H1 (cell line): Measurements from ENCODE around the gene CERS1. TPM values are rescaled to one million over a fixed set of nuclear protein-coding genes. Genes with fewer than 3 reads are reported as not detected.

Experiments
- CTCF ChIA-PET: fragments of 300-600 bp; sonication (Branson Sonifier 250); formaldehyde crosslinking; loops from one replicate; lab custom pipeline; 2021; ENCODE audit not compliant: partially characterized antibody; lab: Charles Lee
- POLR2A ChIA-PET: fragments of 300-600 bp; sonication (Branson Sonifier 250); formaldehyde crosslinking; loops from one replicate; lab custom pipeline; 2021; ENCODE audit warnings: inconsistent platforms; ENCODE audit not compliant: partially characterized antibody; lab: Charles Lee
- DNase-seq, 2 experiments: peaks; one replicate each; pipeline versions ENCODE4 v3.0.0 to v3.0.0-alpha.2; 2010 to 2022; ENCODE audit warnings: low spot score in 2 of 2, low read depth in 1 of 2, mixed read lengths in 1 of 2
- FAIRE-seq: peaks from 2 replicates; lab custom pipeline; 2011; peaks lifted over from hg19 to GRCh38; lab: Jason Lieb, UNC
- H2AFZ ChIP-seq: 2 replicates; pipeline ENCODE4 v1.8.1; 2012; ENCODE audit warnings: low read length, inconsistent platforms
- H2AK5ac ChIP-seq: 2 replicates; pipeline ENCODE4 v1.6.1; 2013; ENCODE audit warnings: low read depth, low read length
- H2BK120ac ChIP-seq: replicated peaks from 2 replicates; pipeline ENCODE3; 2013; ENCODE audit warnings: low read depth, low read length, inconsistent platforms
- H2BK12ac ChIP-seq: 2 replicates; pipeline ENCODE4 v1.6.1; 2013; ENCODE audit warnings: low read depth, low read length
- H2BK15ac ChIP-seq: 2 replicates; pipeline ENCODE4 v1.6.1; 2013; ENCODE audit warnings: low read length
- H2BK20ac ChIP-seq: 2 replicates; pipeline ENCODE4 v1.6.1; 2013; ENCODE audit warnings: low read length
- H2BK5ac ChIP-seq: 2 replicates; pipeline ENCODE4 v1.6.1; 2013; ENCODE audit warnings: low read depth, low read length
- H3K14ac ChIP-seq: 2 replicates; pipeline ENCODE4 v1.6.1; 2013; ENCODE audit warnings: inconsistent platforms; ENCODE audit not compliant: insufficient read length
- H3K18ac ChIP-seq: 2 replicates; pipeline ENCODE4 v1.6.1; 2013; ENCODE audit warnings: low read length; ENCODE audit errors: extremely low read depth
- H3K23ac ChIP-seq: 2 replicates; pipeline ENCODE4 v1.6.1; 2013; ENCODE audit warnings: inconsistent platforms; ENCODE audit not compliant: insufficient read length
- H3K23me2 ChIP-seq: 2 replicates; pipeline ENCODE4 v1.6.1; 2013; ENCODE audit warnings: low read depth, low read length
- H3K27ac ChIP-seq: 2 replicates; pipeline ENCODE4 v1.6.1; 2011; ENCODE audit warnings: low read depth, low read length, inconsistent platforms
- H3K27me3 ChIP-seq, 4 experiments: replicated peaks in 1 of 4; 1 replicate in 1 of 4; 2 replicates in 3 of 4; pipeline versions ENCODE4 v1.6.1 to v1.8.1; 2011 to 2013; ENCODE audit warnings: low read length in 3 of 4, mild to moderate bottlenecking in 3 of 4, inconsistent platforms in 2 of 4, mixed read lengths in 2 of 4, moderate library complexity in 1 of 4; ENCODE audit not compliant: control insufficient read depth in 3 of 4, insufficient read depth in 3 of 4; ENCODE audit errors: extremely low read depth in 1 of 4
- H3K36me3 ChIP-seq, 4 experiments: 2 replicates each; pipeline versions ENCODE4 v1.6.1 to v1.8.1; 2011 to 2013; ENCODE audit warnings: mild to moderate bottlenecking in 4 of 4, low read length in 3 of 4, moderate library complexity in 2 of 4, control low read depth in 1 of 4, inconsistent platforms in 1 of 4; ENCODE audit not compliant: insufficient read depth in 4 of 4, control insufficient read depth in 2 of 4
- H3K4ac ChIP-seq: replicated peaks from 2 replicates; pipeline ENCODE3; 2013; ENCODE audit warnings: low read length, low read depth, mixed read lengths, inconsistent platforms; ENCODE audit not compliant: insufficient read length
- H3K4me1 ChIP-seq, 4 experiments: replicated peaks in 1 of 4; 1 replicate in 1 of 4; 2 replicates in 3 of 4; pipeline versions ENCODE4 v1.6.1 to v1.8.1; 2011 to 2013; ENCODE audit warnings: low read length in 3 of 4, inconsistent platforms in 2 of 4, mixed read lengths in 1 of 4; ENCODE audit not compliant: insufficient read depth in 4 of 4, control insufficient read depth in 3 of 4
- H3K4me2 ChIP-seq, 2 experiments: 2 replicates each; pipeline versions ENCODE4 v1.6.1 to v1.8.1; 2011 to 2013; ENCODE audit warnings: low read depth in 2 of 2, low read length in 2 of 2, control low read depth in 1 of 2, inconsistent platforms in 1 of 2, mild to moderate bottlenecking in 1 of 2; ENCODE audit not compliant: insufficient read depth in 1 of 2
- H3K4me3 ChIP-seq, 4 experiments: fragments of 200-600, 300-600 bp in 1 of 4; sonication (generic), shearing (Covaris generic), sonication (Bioruptor Twin) in 1 of 4; 2 replicates each; pipeline versions ENCODE4 v1.5.1 to v1.8.1; 2011 to 2016; ENCODE audit warnings: low read length in 4 of 4, low read depth in 3 of 4, control low read depth in 2 of 4, inconsistent platforms in 2 of 4, mild to moderate bottlenecking in 2 of 4, mixed read lengths in 1 of 4, moderate library complexity in 1 of 4; ENCODE audit not compliant: insufficient read depth in 2 of 4; ENCODE audit errors: extremely low read depth in 1 of 4
- H3K56ac ChIP-seq: replicated peaks from 2 replicates; pipeline ENCODE3; 2013; ENCODE audit warnings: low read depth, mild to moderate bottlenecking, mixed read lengths, low read length, inconsistent platforms; ENCODE audit not compliant: insufficient read length
- H3K79me1 ChIP-seq: 2 replicates; pipeline ENCODE4 v1.6.1; 2013; ENCODE audit warnings: low read depth, low read length, control low read depth
- H3K79me2 ChIP-seq, 2 experiments: 2 replicates each; pipeline versions ENCODE4 v1.6.1 to v1.8.1; 2012 to 2013; ENCODE audit warnings: low read length in 2 of 2, mild to moderate bottlenecking in 2 of 2, inconsistent platforms in 1 of 2; ENCODE audit not compliant: insufficient read depth in 2 of 2, control insufficient read depth in 1 of 2
- H3K9ac ChIP-seq, 4 experiments: replicated peaks in 1 of 4; 1 replicate in 1 of 4; 2 replicates in 3 of 4; pipeline versions ENCODE4 v1.6.1 to v1.8.1; 2011 to 2013; ENCODE audit warnings: low read depth in 3 of 4, low read length in 3 of 4, control low read depth in 2 of 4, mild to moderate bottlenecking in 2 of 4, moderate library complexity in 2 of 4, inconsistent platforms in 1 of 4; ENCODE audit errors: extremely low read depth in 1 of 4
- H3K9me3 ChIP-seq, 2 experiments: 2 replicates each; pipeline versions ENCODE4 v1.6.1 to v1.8.1; 2012 to 2013; ENCODE audit warnings: mild to moderate bottlenecking in 2 of 2, moderate library complexity in 2 of 2, control low read depth in 1 of 2, inconsistent platforms in 1 of 2, low read depth in 1 of 2, low read length in 1 of 2, mixed read lengths in 1 of 2; ENCODE audit not compliant: insufficient read depth in 2 of 2
- H4K20me1 ChIP-seq, 2 experiments: replicated peaks in 1 of 2; 2 replicates each; pipeline versions ENCODE3 to v1.8.1; 2011 to 2013; ENCODE audit warnings: inconsistent platforms in 2 of 2, low read length in 2 of 2, mild to moderate bottlenecking in 1 of 2; ENCODE audit not compliant: insufficient read depth in 2 of 2, control insufficient read depth in 1 of 2
- H4K5ac ChIP-seq: 2 replicates; pipeline ENCODE4 v1.6.1; 2013; ENCODE audit warnings: low read length, low read depth, mixed read lengths, inconsistent platforms; ENCODE audit not compliant: insufficient read length
- H4K8ac ChIP-seq: 2 replicates; pipeline ENCODE4 v1.8.0; 2013; ENCODE audit warnings: mild to moderate bottlenecking, moderate library complexity, low read length, inconsistent platforms; ENCODE audit not compliant: insufficient read depth; ENCODE audit errors: extremely low read depth
- H4K91ac ChIP-seq: replicated peaks from 2 replicates; pipeline ENCODE3; 2013; ENCODE audit warnings: low read length, mixed read lengths, inconsistent platforms; ENCODE audit not compliant: insufficient read length
- CHD2 ChIP-seq: IDR thresholded peaks from 2 replicates; pipeline ENCODE4 v1.6.1; 2012; ENCODE audit warnings: low read length, improper control_type of control experiment
- KDM4A ChIP-seq: IDR thresholded peaks from one replicate; pipeline ENCODE4 v1.7.1; 2012; ENCODE audit warnings: low read depth, mild to moderate bottlenecking, moderate library complexity, low read length, inconsistent platforms; ENCODE audit not compliant: severe bottlenecking
- POLR2AphosphoS5 ChIP-seq: IDR thresholded peaks from 2 replicates; pipeline ENCODE4 v1.6.1; 2011; ENCODE audit warnings: low read depth, low read length
- SIRT6 ChIP-seq: IDR thresholded peaks from one replicate; pipeline ENCODE4 v1.7.1; 2012; ENCODE audit warnings: low read length, inconsistent platforms
- WGBS, 2 experiments: shearing (Covaris generic) in 1 of 2; methylation state at CpG; one replicate each; pipeline versions ENCODE4 v1.1.6 to v1.1.7; 2013 to 2015; ENCODE audit warnings: low lambda C conversion rate in 2 of 2, mixed read lengths in 2 of 2, inconsistent platforms in 1 of 2, low coverage in 1 of 2, missing lambda C conversion rate in 1 of 2; ENCODE audit not compliant: insufficient replicate concordance in 2 of 2, insufficient coverage in 1 of 2, insufficient read length in 1 of 2; ENCODE audit errors: extremely low coverage in 1 of 2, missing lambda C conversion rate in 1 of 2; 5-methylcytosine and 5-hydroxymethylcytosine counted together
- polyA plus RNA-seq, 7 experiments: library from polyadenylated mRNA; depleted of rRNA in 3 of 7; stranded (reverse) in 5 of 7; unstranded in 2 of 7; fragments of >200 nt in 5 of 7; fragments of 200-250 nt in 2 of 7; gene quantifications; 1 replicate in 5 of 7; 2 replicates in 1 of 7; 4 replicates in 1 of 7; pipeline versions ENCODE4 v1.2.1 to v1.2.3, GENCODE V29; 2011 to 2013; ENCODE audit warnings: missing spikeins in 2 of 7, mixed read lengths in 2 of 7
- total RNA-seq: library from RNA; stranded (reverse); fragmentation: NEBNext Ultra II Directional; extraction: Animal tissue kit (Norgen Biotek cat#: 25700); gene quantifications from 2 replicates; pipeline ENCODE4 v1.2.1, GENCODE V29; 2021

Gene CERS1
- total and polyA plus RNA-seq, 2 of the 8 experiments (the other 6 are each of a cell fraction or from before 2014, with no cell fraction given): 18.6 to 51.0 TPM

DNA sequence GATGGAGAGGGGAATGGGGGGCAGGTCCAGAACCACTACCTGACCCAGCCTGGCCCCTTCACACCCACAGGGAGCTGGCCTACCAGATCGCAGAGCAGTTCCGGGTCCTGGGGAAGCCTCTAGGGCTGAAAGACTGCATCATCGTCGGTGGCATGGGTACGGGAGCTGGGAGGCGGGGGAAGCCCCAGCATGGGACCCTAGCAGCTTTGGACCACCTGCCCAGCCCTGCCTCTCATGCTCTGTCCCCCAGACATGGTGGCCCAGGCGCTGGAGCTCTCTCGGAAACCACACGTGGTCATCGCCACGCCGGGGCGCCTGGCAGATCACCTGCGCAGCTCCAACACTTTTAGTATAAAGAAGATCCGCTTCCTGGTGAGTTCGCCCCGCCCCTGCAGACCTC lies 25.6 kb upstream of the CERS1 start:
- Histone ChIP-seq H2BK12ac (no peak overlapping the region), H4K5ac (no peak overlapping the region), H2BK5ac (no peak overlapping the region), H3K23ac (no peak overlapping the region), H3K79me2 (peaks cover 4 to 22% of the 10 kb centered on the region in 2 experiments; a peak in 3 of 4 replicates), H3K18ac (no peak overlapping the region), H4K8ac (peak overlapping the region; percentile 70; the same call in 1 of the 2 replicates), H2BK20ac (no peak overlapping the region), H3K4me1 (peaks cover 0 to 9% (median 6%) of the 10 kb centered on the region in 4 experiments; a peak in 6 of 7 replicates), H2AFZ (no peak overlapping the region), H3K23me2 (peaks cover 15% of the 10 kb centered on the region), H3K4me2 (no peak overlapping the region), H3K27me3 (no peaks in the 10 kb centered on the region), H4K91ac (no peak overlapping the region), H4K20me1 (peaks cover 0 to 18% of the 10 kb centered on the region in 2 experiments), H3K27ac (no peak overlapping the region), H2BK15ac (no peak overlapping the region), H2AK5ac (no peak overlapping the region), H3K14ac (no peak overlapping the region), H3K9me3 (no peaks in the 10 kb centered on the region), H3K36me3 (peaks cover 5 to 30% (median 12%) of the 10 kb centered on the region in 4 experiments; a peak in 7 of 8 replicates), H3K56ac (no peak overlapping the region), H3K79me1 (peaks cover 10% of the 10 kb centered on the region), H3K4me3 (no peak overlapping the region), H2BK120ac (no peak overlapping the region), H3K4ac (no peak overlapping the region), H3K9ac (no peak overlapping the region)
- POLR2A ChIA-PET: interaction anchor here (0.7 to 6.7 kb wide), 5 partner anchors 10 to 33 kb away, joined by 3 to 94 read pairs (median 3); partner anchors contain the start of gene CERS1
- FAIRE-seq: no peak
- CTCF ChIA-PET: interaction anchor here (0.6 to 1.7 kb wide), 4 partner anchors 13 to 508 kb away, joined by 4 to 5 read pairs (median 4); no protein-coding TSS in a partner anchor
- no peak for DNase-seq
- TF ChIP-seq CHD2 (no peak), POLR2AphosphoS5 (0 out of 2 replicates have a peak, but pooled peaks have one; percentile 11), KDM4A (no peak), SIRT6 (no peak)
- WGBS, 2 experiments: 98% methylated on average over 17 of the region's 17 CpGs; no CpG with 5 or more reads in 1 of the 2 experiments
